ENCODE data around the gene RAC3. TPM values are rescaled to one million over a fixed set of nuclear protein-coding genes. Genes with fewer than 3 reads are reported as not detected.
A peak's percentile ranks its signal among the peaks of the same experiment; 100 is the strongest.

The RAC3 gene
- total RNA-seq, result 0.63 TPM

- Histone ChIP-seq H3K27me3 (ENCODE audit: insufficient read depth, low read length) (peaks cover 5% of the 10 kb centered on the region), H3K4me3 (ENCODE audit: low read length) (peak within 1 kb of the TSS; percentile 23), H3K9me3 (ENCODE audit: low read depth, low read length) (no peaks in the 10 kb centered on the region), H3K4me1 (ENCODE audit: insufficient read depth, low read length) (peaks cover 34% of the 10 kb centered on the region)
Measured at GRCh38 chr17:82031303-82031884, at the start of gene RAC3. Gene RAC3 (plus strand): TSS chr17:82031678. CDS start chr17:82031762, 84 bp downstream.

- Histone ChIP-seq H3K4me3 (ENCODE audit: low read length) (no peak overlapping the region), H3K4me1 (ENCODE audit: insufficient read depth, low read length) (peaks cover 30% of the 10 kb centered on the region), H3K27me3 (ENCODE audit: insufficient read depth, low read length) (no peaks in the 10 kb centered on the region), H3K9me3 (ENCODE audit: low read depth, low read length) (no peaks in the 10 kb centered on the region)
Measured at GRCh38 chr17:81983011-81983638, 48.4 kb upstream of the RAC3 start.

- Histone ChIP-seq H3K27me3 (ENCODE audit: insufficient read depth, low read length) (no peaks in the 10 kb centered on the region), H3K4me3 (ENCODE audit: low read length) (no peak overlapping the region), H3K4me1 (ENCODE audit: insufficient read depth, low read length) (peaks cover 23% of the 10 kb centered on the region)
Measured at GRCh38 chr17:81983639-81984373, 47.7 kb upstream of the RAC3 start.

GRCh38 chr17:81984773-81985410, 46.6 kb upstream of the RAC3 start:
- no peak overlapping the region for H3K4me3 ChIP-seq (ENCODE audit: low read length)
- H3K9me3 ChIP-seq (ENCODE audit: low read depth, low read length), result no peaks in the 10 kb centered on the region
- peaks cover 21% of the 10 kb centered on the region for H3K4me1 ChIP-seq (ENCODE audit: insufficient read depth, low read length)
- no peaks in the 10 kb centered on the region for H3K27me3 ChIP-seq (ENCODE audit: insufficient read depth, low read length)

More at GRCh38 chr17:81983639-81984373, 47.7 kb upstream of the RAC3 start:
- no peaks in the 10 kb centered on the region for H3K9me3 ChIP-seq (ENCODE audit: low read depth, low read length)

- peaks cover 6% of the 10 kb centered on the region for H3K4me1 ChIP-seq (ENCODE audit: insufficient read depth, low read length)
- H3K9me3 ChIP-seq (ENCODE audit: low read depth, low read length), result no peaks in the 10 kb centered on the region
- no peaks in the 10 kb centered on the region for H3K27me3 ChIP-seq (ENCODE audit: insufficient read depth, low read length)
- no peak overlapping the region for H3K4me3 ChIP-seq (ENCODE audit: low read length)
Measured at GRCh38 chr17:81986606-81987005, 44.9 kb upstream of the RAC3 start.

GRCh38 chr17:81987161-81987770, 44.2 kb upstream of the RAC3 start:
- Histone ChIP-seq H3K9me3 (ENCODE audit: low read depth, low read length) (no peaks in the 10 kb centered on the region), H3K27me3 (ENCODE audit: insufficient read depth, low read length) (no peaks in the 10 kb centered on the region), H3K4me1 (ENCODE audit: insufficient read depth, low read length) (peaks cover 6% of the 10 kb centered on the region), H3K4me3 (ENCODE audit: low read length) (no peak overlapping the region)

GRCh38 chr17:81990836-81991683, 40.4 kb upstream of the RAC3 start:
- no peaks in the 10 kb centered on the region for H3K9me3 ChIP-seq (ENCODE audit: low read depth, low read length)
- H3K4me3 ChIP-seq (ENCODE audit: low read length), result no peak overlapping the region
- H3K4me1 ChIP-seq (ENCODE audit: insufficient read depth, low read length), result no peaks in the 10 kb centered on the region
- H3K27me3 ChIP-seq (ENCODE audit: insufficient read depth, low read length), result no peaks in the 10 kb centered on the region

- Histone ChIP-seq H3K27me3 (ENCODE audit: insufficient read depth, low read length) (no peaks in the 10 kb centered on the region), H3K4me3 (ENCODE audit: low read length) (no peak overlapping the region), H3K9me3 (ENCODE audit: low read depth, low read length) (no peaks in the 10 kb centered on the region), H3K4me1 (ENCODE audit: insufficient read depth, low read length) (no peaks in the 10 kb centered on the region)
Measured at GRCh38 chr17:81991684-81992305, 39.7 kb upstream of the RAC3 start.

- Histone ChIP-seq H3K4me3 (ENCODE audit: low read length) (no peak overlapping the region), H3K27me3 (ENCODE audit: insufficient read depth, low read length) (no peaks in the 10 kb centered on the region), H3K9me3 (ENCODE audit: low read depth, low read length) (no peaks in the 10 kb centered on the region)
Measured at GRCh38 chr17:81992306-81993102, 39.0 kb upstream of the RAC3 start.

GRCh38 chr17:81993729-81994592, 37.5 kb upstream of the RAC3 start:
- no peaks in the 10 kb centered on the region for H3K4me1 ChIP-seq (ENCODE audit: insufficient read depth, low read length)
- H3K9me3 ChIP-seq (ENCODE audit: low read depth, low read length), result no peaks in the 10 kb centered on the region
- no peaks in the 10 kb centered on the region for H3K27me3 ChIP-seq (ENCODE audit: insufficient read depth, low read length)
- H3K4me3 ChIP-seq (ENCODE audit: low read length), result no peak overlapping the region

More at GRCh38 chr17:81992306-81993102, 39.0 kb upstream of the RAC3 start:
- H3K4me1 ChIP-seq (ENCODE audit: insufficient read depth, low read length), result no peaks in the 10 kb centered on the region

GRCh38 chr17:81994593-81995462, 36.6 kb upstream of the RAC3 start:
- Histone ChIP-seq H3K9me3 (ENCODE audit: low read depth, low read length) (no peaks in the 10 kb centered on the region), H3K4me1 (ENCODE audit: insufficient read depth, low read length) (no peaks in the 10 kb centered on the region), H3K27me3 (ENCODE audit: insufficient read depth, low read length) (no peaks in the 10 kb centered on the region), H3K4me3 (ENCODE audit: low read length) (no peak overlapping the region)

Data from mononuclear cell (primary cell).